HUDEP-2 (cell line): ENCODE measurements around the gene KRTAP5-4.
"Not testable (repeated sequence)": the region's sequence is repeated elsewhere in the genome, so short reads cannot be mapped to it uniquely, and the experiment has no call there.

Experiments used
- DNase-seq, 76 experiments: peaks; one replicate each; lab custom pipeline; 2025; ENCODE audit not compliant: unreplicated experiment in 76 of 76; lab: John Stamatoyannopoulos, UW

KRTAP5-4 gene

DNA sequence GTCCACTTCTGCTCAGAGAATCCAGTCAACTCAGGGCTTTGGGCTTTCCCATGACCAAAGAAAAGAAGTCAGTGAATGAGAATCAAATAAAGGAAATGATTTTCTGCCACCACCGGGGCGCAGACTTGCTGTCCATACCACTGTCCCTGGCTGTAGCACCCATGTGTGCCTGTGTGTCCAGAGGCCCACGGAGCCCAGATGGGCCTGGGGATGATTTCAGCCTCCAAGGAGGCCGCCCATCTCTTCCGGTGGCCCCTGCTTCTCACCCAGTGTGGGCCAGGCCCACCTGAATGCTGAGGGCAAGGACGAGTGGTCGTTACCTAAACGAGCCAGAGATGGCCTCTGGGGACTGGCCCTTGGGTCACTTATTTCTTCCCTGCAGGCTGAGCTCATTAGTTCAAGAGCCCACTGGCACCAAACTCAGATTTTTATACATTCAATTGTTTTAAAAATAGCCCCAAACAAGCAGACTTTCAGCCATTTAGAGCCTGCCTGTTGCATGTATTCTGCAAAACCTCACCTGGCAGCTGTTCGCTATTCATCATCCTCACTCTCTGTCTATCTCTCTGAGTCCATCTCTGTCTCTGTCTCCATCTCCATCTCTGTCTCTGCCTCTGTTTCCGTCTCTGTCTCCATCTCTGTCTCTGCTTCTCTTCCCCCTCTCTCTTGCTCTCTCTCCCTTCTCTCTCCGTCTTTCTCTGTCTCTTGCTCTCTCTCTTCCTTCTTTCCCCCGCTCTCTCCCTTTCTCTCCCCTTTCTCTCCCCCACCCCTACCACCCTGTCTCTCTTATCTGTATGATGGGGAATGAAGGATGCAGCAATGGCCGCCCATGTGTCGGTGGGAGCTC is 31.8 kb upstream of the KRTAP5-4 start:
- no peak for DNase-seq

DNA sequence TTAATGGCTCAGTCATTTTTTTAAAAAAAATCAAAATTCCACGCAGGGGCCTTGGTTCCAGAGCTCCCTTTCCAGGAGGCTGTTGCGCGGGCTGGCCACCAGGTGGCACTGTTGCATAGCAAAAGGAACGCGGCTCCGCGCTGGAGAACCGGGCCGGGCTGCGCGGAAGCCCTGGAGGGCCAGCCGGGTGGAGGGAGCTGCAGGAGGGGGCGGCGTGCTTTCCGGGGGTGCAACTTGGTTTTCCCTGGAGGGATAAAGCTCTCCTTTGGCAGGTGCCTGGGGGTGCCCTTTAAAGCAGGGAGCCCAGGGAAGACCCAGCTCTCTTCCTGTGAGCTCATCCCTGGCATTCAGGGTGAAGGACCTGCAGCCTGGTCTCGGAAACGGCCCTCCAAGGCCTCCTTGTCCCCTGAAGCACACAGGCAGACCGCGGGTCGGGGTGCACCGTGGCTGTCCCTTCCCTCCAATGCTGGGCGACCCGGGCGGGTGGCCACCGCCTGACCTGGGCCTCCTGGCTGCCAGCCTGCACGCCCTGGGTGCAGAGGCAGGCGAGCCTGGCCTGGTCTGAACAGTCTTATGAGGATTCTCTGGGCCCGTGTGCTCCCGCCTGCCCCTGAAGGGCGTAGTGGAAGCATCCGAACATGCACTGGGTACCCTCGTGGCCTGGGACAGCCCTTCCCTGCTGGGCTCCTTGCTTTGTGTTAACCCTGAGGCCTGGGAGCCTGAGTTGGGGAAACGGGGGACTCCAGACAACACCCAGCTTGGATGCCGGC is 31.0 kb upstream of the KRTAP5-4 start:
- DNase-seq, result peak in 47 of 76 experiments; percentile 3 to 71 (median 35)

DNA sequence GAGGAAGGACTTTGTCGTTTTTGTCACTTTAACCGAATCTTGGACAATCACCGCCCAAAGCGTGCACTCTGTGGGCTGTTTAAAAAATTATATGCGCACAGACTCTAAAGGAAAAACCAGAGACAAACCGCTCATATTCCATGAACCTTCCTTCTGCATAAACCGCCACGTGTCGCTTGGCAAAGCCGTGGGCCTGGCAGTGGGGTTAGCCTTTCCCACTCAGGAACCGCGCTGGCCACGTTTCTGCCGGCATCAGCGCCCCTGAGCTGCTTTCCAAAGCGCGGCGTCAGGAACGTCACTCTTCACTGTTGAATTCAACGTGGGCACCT is 30.5 kb upstream of the KRTAP5-4 start:
- no peak for DNase-seq

DNA sequence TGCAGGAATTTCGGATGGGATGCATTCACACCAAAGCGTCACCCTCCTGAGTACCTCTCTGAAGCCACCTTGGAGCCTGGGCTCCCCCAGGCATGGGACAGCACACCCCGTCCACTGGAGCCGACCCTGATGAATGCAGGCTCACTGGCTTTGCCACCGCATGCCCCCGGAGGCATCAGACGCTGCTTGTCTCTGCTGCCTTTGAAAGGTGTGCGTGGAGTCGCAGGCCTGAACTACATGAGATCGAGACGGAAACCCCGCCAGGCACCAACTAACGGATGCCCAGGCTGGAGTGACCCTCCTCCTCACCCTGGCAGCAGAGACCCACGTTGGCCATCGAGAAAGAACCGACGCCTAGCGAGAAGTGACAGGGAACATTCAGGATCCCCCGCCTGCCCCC is 30.1 kb upstream of the KRTAP5-4 start:
- DNase-seq, result no peak

DNA sequence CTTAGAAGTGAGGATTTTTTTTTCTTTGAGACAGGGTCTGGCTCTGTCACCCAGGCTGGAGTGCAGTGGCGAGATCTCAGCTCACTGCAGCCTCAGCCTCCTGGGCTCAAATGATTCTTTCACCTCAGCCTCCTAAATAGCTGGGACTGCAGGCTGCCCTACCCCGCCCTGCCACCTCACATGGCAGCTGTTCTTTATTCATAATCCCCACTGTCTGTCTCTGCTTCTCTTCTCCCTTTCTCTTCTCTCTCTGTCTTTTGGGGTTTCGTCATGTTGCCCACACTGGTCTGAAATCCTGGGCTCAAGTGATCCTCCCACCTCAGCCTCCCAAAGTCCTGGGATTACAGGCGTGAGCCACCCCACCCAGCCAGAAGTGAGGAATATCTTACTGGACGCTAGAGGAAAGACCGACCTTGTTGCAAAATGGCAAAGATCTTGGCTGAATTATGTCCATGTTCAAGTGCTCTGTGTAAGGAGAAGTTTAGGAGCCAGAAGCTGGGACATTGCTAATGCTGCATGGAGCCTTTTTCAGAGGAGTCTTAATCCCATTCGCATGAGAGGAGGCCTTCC is 29.6 kb upstream of the KRTAP5-4 start:
- DNase-seq, result no peak

DNA sequence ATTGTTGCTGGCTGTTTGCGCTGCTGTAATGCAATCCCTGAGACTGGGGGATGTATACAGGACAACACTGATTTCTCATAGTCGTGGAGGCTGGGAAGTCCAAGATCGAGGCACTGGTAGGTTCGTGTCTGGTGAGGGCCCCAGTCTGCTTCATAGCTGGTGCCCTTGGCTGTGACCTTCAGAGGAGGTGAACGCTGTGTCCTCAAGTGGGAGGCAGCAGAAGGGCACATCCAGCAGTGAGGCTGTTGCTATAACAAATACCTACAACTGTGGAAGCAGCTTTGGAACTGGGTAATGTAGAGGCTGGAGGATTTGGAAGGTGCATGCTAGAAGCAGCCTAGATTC is 29.0 kb upstream of the KRTAP5-4 start:
- no peak for DNase-seq

DNA sequence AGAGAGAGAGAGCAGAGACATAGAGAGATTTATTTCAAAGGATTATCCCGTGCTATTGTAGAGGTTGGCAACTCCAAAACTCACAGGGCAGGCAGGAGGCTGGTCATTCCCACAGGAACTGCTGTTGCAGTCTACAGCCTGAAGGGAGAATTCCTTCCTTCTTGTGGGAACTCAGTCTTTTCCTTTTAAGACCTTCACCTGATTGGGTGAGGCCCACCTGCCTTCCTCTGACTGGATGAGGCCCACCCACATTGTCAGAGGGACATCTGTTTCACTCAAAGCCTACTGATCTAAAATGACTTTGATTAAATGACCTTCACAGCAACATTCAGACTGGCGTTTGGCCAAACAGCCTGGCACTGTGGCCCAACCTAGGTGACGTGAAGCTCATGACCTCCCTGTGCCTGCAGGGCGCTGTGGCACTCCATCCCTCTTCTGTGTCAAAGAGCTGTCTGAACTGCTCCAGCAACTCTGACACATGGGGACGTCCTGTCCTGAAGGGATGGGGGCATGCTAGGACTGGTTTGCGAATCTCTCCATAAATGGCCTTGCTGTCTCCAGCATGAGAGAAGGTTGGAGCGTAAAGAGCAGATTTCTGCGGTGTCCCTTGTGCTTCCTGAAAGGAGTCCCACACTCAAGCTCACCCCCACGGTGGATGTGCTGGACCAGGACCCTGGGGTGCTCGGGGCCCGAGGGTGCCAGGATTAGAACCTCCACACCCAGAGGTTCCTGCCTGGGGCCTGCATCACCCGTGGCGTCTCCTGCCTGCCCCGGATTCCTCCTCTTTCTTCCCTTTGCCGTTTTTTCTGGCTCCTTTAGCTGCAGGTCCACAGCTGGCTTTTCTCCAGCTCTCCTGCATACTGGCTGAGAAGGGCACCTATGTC is 28.3 kb upstream of the KRTAP5-4 start:
- no peak for DNase-seq

DNA sequence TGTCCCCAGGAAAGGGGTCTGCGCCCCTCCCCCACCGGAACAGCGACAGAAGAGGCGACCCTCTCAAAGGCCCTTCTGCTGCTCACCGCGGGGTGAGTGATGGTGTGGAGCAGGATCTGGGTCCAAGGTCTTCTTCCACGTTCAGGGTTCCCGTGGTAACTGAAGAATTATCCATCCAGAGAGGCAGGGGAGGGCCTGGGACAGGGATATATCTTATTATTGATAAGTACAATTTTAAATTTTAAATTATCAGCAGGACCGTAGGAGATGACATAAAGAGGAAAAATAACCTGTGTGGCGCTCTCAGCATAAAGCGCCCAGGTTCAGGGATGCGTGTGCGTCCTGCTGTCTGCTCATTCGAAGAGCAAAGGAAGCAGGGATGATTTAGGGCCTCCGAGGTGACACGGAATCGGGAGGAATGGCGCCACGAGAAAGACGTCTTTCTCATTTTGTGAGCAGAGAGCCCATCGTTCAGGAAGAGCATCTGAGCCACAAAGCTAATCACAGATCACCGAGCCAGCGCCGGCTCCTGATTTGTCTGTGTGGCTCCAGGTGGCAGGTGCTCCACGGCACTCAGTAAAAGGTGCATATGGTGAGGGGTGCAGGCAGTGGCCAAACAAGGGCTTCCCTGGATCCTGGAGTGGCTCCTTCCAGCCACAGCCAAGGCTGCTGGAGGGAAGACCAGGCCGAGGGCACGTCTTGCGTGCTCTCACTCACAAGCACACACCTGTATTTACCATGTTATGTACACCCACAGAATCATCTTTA is 26.9 kb upstream of the KRTAP5-4 start:
- no peak for DNase-seq

DNA sequence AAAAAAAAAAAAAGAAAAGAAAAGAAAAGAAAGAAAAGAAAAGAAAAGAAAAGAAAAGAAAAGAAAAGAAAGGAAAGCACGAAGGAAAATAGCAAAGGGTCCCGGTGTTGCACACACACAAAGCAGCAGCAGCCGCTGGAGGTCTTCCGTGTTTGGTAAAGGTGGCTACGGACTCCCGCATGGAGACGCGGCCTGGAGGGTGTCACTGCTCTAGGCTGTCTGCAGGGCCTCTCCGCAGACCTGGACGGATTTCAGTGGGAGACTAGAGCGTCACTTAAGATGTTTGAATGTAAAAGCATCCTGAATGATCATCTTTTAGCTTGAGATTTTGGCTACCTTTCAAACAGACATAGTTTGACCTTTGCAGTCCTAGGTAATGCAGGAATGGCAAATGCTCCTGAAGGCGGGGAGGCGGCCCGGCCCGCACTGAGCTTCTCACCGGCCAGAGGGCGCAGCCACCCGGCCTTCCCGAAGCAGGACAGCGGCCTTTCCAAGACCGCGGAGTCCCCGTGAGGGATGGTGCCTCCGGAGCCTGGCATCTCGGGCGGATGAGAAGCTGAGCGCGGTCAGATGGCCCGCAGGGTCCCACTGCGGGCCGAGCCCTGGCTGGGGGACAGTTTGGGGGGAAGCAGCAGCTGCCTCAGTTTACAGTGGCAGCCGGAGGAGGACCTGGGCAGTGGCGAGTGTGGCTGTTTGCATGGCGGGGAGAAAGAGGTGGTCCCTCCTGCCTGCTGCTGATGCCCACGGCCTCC is 26.1 kb upstream of the KRTAP5-4 start:
- DNase-seq, result no peak

DNA sequence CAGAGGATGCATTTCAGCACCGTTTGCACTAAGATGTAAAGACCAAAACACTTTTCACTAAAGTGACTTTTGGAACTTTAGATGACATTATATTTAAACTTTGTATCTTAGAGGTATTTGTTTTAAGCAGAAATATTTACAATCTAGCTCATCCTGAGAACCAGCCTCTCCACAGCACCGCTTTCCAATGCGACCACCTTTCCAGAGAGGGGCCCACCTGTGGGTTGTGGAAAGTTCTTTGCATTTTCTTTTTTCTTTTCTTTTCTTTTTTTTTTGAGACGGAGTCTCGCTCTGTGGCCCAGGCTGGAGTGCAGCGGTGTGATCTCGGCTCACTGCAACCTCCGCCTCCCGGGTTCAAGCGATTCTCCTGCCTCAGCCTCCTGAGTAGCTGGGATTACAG is 24.6 kb upstream of the KRTAP5-4 start:
- not testable (repeated sequence) for DNase-seq

DNA sequence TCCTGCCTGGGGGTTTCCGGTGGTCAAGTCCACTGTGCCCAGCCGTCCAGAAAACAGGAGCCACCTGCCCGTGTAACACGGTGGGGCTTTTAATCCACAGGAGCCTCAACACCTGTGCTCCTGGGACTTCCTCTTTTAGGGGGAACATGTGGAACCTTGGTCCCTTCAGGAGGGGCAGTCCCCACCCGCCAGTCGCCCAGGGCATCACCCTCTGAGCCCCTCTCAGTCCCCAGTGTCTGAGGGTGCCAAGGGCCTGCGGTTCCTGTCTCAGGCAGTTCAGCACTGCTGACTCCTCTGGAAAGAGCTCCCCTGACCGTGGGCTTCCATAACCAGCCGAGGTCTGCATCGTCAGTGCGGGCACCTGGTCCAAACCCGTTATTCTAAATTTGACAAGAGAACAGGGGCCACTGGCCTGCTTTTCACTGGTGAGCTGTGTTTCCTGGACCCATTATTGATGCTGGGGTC is 23.5 kb upstream of the KRTAP5-4 start:
- no peak for DNase-seq

DNA sequence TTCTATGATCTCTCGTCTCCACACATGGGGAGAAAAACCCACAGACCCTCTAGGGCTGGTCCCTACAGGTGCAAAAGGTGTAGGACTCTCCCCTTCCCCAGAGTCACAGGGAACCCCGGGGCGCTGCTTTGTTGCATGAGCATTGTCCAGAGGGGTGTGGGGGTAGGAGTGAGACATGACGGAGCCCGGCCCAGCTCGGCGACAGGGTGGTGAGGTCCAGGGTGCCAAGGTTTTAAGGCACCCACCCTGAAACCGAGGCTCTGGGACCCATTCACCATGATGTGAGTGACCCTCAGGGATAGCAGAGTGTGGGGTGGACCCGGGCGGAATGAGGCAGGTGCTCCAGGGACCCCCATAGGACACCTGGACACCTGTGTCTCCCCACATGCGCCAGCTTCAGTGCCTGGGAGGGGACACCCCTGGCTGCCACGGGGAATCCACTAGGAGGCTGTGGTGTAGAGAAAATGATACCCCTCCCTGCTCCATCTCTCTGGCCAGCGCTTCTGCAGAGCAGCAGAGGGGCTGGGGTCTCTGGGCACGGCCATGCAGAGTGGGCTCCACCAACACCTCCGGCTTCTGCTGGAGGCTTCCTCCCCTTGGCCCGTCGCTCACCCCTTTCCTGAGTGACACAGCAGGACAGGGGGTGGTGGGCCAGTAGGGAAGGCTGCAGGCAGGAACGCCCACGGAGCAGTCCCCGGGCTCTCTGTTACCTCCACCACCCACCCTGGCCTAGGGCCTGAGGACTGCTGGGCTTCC is 22.8 kb upstream of the KRTAP5-4 start:
- DNase-seq, result no peak

DNA sequence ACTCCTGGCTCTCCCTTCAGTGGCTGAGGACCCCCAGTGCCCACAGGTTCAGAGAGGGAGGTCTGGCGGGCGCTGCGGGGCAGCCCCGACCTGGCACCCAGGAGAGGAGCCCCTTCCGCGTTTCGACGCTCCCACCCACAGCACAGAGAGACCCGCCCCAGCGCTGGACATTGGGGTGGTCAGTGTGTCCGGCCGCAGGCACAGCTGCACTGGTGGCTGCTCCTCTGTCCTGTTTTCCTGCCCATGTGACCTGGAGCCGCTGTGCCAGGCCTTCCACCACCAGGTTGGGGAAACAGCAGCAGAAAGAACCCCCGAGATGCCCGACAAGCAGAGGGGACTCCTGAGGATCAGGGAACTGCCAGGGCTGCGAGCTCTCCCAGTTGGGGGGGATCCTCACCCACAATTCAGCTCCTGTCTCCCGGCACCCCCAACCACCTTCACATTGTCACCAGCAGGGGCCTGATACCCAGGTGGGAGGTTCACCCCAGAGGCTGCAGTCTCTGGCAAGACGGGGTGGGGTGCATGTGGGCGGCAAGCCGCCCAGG is 21.3 kb upstream of the KRTAP5-4 start:
- no peak for DNase-seq

DNA sequence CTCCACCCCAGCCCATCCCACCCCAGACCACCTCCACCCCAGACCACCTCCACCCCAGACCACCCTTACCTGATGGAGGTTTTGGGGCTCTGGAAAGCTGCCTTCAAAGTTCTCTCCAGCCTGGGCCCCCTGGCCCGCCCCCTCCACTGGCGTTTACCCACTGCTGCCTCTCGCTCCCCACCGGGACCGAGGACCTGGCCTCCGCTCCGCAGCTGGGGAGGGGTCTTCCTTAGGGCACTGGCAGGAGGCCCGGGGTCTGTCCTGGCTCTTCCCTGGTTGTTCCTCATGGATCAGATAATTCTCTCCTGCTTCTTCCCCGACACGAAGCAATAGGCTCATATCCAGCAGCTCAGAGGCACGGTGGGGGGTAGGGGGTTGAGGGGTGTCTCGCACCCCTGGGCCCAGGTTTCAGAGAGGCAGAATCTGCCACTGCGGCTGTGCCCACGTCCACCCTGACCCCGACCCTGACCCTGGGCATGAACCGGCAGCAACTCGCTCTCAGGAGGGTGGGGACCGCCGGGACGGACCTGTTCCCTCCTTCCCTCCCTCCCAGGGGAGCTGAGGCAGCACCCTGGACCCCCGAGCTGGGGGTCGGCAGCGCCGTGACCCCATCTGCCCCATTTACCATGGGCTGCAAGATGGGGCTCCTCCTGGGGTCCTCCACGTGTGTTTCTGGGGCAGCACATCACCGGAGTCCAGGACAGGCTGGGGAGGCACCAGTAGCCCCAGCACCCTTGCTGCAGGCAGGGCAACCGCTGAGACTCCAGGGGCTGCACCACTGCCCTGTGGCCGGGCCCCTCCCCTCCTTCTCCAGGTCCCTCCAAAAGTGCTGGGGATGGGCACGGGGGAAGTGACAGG is 20.6 kb upstream of the KRTAP5-4 start:
- DNase-seq, result no peak

DNA sequence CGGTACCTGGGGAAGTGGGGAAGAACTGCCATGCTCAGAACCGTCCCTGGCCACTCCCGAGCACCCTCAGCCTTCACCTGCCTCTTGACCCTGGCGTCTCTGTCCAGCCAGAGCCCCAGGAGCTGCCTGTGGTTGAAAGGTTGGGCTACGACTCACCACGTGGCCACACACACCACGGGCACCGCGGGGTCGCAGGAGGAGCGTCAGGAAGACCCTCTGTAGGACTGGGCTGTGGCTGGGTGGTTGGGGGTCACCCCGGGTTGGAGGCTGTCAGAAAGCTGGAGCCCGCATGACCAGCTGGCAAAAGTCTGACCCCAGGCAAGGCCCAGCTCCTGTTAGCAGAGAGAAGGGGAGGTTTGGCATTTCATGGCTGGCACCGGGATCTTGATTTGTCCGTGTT is 19.2 kb upstream of the KRTAP5-4 start:
- DNase-seq, result no peak

DNA sequence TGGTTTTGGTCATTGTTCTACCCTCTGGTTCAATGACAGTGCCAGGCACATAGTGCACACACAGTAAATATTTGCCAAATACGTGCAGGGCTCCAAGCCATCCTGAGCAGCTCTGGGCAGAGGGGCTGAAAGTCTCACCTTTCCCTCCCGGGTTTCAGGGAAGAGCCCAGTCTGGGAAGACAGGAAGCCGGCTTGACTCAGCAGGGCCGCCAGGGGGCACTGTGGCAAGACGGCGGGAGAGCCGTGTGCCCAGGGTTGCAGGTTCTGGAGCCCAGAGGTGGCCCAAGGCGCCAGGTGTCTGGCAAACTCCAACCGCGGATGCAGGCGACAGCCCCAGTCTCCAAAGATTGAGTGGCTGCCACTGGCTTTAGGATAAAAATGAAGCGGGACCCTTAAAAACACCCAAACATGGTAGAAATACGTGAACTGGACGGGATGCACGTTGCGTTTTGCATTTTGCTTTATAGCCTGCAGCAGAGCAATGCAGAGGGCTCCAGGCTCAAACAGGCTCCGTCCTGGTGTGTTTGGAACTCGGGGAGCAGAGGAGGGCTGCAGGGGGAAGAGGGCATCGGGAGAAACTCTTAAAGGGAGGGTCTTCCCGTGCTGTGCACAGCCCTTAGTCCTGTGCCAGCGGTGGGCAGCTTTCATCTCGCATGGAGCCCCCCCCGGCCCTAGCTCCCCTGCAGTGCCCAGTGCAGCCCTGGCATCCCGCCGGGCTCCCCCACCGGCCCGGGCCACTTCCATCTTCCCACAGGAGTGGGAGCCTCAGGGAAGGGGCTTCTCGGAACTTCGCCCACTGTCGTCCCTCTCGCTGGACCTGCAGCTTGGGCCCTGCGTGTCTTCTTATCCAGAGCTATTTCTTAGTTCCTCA is 18.4 kb upstream of the KRTAP5-4 start:
- DNase-seq, result peak in 8 of 76 experiments; percentile 2 to 17 (median 6)

DNA sequence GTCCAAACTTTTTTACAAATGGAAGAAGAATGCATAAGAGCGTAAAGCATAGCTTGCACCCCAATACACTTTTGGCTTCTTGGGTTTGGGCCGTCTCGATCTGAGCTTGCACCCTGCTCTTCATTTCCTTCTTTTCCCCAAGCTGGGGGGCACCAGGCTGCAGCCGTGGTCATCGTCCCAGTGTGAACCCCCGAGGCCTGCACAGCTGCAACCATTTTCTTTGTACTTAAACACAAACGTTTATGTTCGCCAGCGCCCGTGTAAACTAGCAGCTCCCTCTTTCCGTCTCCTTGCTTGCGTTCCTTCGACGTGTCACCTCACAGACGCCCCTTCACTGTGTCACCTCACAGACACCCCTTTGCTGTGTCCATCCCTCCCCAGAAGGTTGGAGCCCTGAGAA is 17.7 kb upstream of the KRTAP5-4 start:
- DNase-seq, result no peak
